HUDEP-2 (cell line): ENCODE measurements around the gene LRP1-AS.

ENCODE experiments used
- DNase-seq, 76 experiments: peaks; one replicate each; lab custom pipeline; 2025; ENCODE audit not compliant: unreplicated experiment in 76 of 76; lab: John Stamatoyannopoulos, UW

Gene LRP1-AS

GRCh38 chr12:57181072-57181471 is 33.7 kb upstream of the LRP1-AS start:
- no peak for DNase-seq

- DNase-seq: no peak
Measured at GRCh38 chr12:57180321-57180989, 33.0 kb upstream of the LRP1-AS start.

GRCh38 chr12:57179331-57180086 is 32.1 kb upstream of the LRP1-AS start:
- no peak for DNase-seq

- no peak for DNase-seq
Measured at GRCh38 chr12:57178213-57178612, 30.8 kb upstream of the LRP1-AS start.

GRCh38 chr12:57177354-57177753 is 29.9 kb upstream of the LRP1-AS start:
- DNase-seq: no peak

- DNase-seq: peak in 3 of 76 experiments; percentile 12 to 21 (median 14)
Measured at GRCh38 chr12:57176846-57177245, 29.4 kb upstream of the LRP1-AS start.

- no peak for DNase-seq
Measured at GRCh38 chr12:57176139-57176477, 28.7 kb upstream of the LRP1-AS start.

GRCh38 chr12:57175428-57176138 is 28.2 kb upstream of the LRP1-AS start:
- peak in 61 of 76 experiments; percentile 16 to 78 (median 50) for DNase-seq

GRCh38 chr12:57173683-57174082 is 26.3 kb upstream of the LRP1-AS start:
- DNase-seq: peak in 1 of 76 experiments; percentile 31

- DNase-seq: peak in 5 of 76 experiments; percentile 8 to 29 (median 25)
Measured at GRCh38 chr12:57173089-57173488, 25.7 kb upstream of the LRP1-AS start.

- DNase-seq: no peak
Measured at GRCh38 chr12:57171668-57172067, 24.2 kb upstream of the LRP1-AS start.

- peak in 3 of 76 experiments; percentile 11 to 22 (median 13) for DNase-seq
Measured at GRCh38 chr12:57170927-57171326, 23.5 kb upstream of the LRP1-AS start.

GRCh38 chr12:57170408-57170807 is 23.0 kb upstream of the LRP1-AS start:
- no peak for DNase-seq

GRCh38 chr12:57169969-57170368 is 22.6 kb upstream of the LRP1-AS start:
- no peak for DNase-seq

GRCh38 chr12:57169046-57169795 is 21.8 kb upstream of the LRP1-AS start:
- DNase-seq: no peak

GRCh38 chr12:57168058-57168457 is 20.6 kb upstream of the LRP1-AS start:
- DNase-seq: no peak

GRCh38 chr12:57166971-57167371 is 19.6 kb upstream of the LRP1-AS start:
- peak in 1 of 76 experiments; percentile 10 for DNase-seq

GRCh38 chr12:57165741-57166140 is 18.3 kb upstream of the LRP1-AS start:
- DNase-seq: peak in 17 of 76 experiments; percentile 8 to 50 (median 21)

- no peak for DNase-seq
Measured at GRCh38 chr12:57164966-57165625, 17.7 kb upstream of the LRP1-AS start.

GRCh38 chr12:57164454-57164853 is 17.0 kb upstream of the LRP1-AS start:
- DNase-seq: no peak
